Measurements from ENCODE around the gene KIF11. TPM values are rescaled to one million over a fixed set of nuclear protein-coding genes. Genes with fewer than 3 reads are reported as not detected.
"Not testable (repeated sequence)": the region's sequence is repeated elsewhere in the genome, so short reads cannot be mapped to it uniquely, and the experiment has no call there.

The KIF11 gene
- total RNA-seq, 2 donors from 2014 or later, result 51.4 to 56.7 TPM

DNA sequence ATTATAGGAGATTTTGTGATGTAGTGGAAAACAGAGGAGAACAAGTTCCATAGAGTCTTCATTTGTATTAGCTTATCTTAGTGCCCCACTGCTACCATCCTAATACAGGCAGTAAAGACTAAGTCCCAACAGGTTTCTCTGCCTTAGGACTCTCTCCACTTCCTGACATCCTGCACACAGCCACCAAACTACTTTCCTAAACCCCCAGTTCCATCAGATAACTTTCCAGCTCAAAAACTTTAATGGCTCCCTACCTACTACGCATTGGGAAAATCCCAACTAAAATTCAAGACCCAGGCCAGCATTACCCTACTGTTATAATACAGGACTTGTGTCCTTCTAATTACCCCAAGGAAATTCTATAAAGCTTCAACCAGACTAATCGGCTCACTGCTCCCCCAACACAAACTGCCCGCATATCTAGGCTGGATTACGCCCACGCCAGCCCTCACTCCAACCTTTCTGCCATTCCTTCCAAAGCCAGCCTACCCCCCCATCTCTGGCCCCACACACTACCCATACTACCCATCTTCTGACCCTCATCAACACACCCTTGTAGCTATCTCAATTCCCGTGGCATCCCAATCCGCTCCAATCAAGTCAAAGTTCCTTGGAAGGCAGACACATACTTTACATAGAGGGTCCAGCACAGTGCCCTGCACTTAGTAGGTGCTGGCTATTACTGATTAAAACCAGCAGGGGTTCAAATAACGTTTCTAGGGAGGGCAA, 20.4 kb upstream of the KIF11 start:
- no peak for ATAC-seq (replicated peaks in 1 of 2)
- Mint-ChIP-seq H3K9me3 (no peaks in the 10 kb centered on the region), H3K36me3 (ENCODE audit: insufficient read depth in 2 of 2) (peaks cover 1 to 4% of the 10 kb centered on the region in 2 donors), H3K27ac (peak overlapping the region; percentile 36), H3K27me3 (ENCODE audit: low read depth) (no peaks in the 10 kb centered on the region), H3K4me3 (peak overlapping the region; percentile 82 to 85), H3K4me1 (ENCODE audit: low read depth) (peaks cover 48% of the 10 kb centered on the region)
- DNase-seq, result no peak

DNA sequence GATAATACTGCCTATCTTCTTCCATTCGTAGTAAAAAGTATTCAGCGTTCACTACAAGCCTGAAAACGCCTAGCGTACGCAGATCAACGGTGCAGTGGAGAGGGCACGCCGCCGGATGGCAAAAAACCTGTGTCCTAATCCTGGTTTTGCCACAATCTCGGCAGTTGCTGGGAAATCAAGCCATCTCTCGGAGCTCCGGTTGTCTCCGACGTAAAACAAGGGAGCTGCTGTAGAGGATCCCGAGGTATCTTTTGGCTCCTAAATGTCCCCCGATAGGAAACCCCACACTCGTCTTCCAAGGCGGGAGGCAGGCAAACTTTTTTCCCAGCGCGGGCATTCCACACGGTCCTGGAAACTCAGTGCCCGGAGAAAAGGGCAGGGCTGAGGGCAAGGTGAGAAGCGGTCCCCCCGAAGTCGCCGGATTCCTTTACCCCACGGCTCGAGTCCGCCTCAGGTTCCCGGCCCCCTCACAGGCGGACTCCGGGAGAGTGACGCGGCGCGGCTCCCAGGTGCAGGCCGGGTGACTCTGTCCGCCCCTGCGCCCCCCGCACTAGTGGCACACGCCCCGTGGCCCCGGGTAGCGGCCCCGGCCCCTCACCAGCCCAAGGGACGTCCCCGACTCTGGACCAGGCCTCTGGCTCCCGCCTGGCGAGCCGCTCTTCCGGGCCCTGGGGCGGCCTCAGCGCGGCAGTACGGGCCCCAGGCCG, 19.7 kb upstream of the KIF11 start:
- H3K4me1 Mint-ChIP-seq (ENCODE audit: low read depth), result peaks cover 40% of the 10 kb centered on the region
- ATAC-seq (replicated peaks in 1 of 2) (peak; percentile 15 to 56), DNase-seq (peak; percentile 44 to 49)
- H3K9me3 Mint-ChIP-seq, result no peaks in the 10 kb centered on the region
- H3K4me3 Mint-ChIP-seq, result peak overlapping the region; percentile 82 to 85
- H3K36me3 Mint-ChIP-seq (ENCODE audit: insufficient read depth in 2 of 2), result peaks cover 1 to 4% of the 10 kb centered on the region in 2 donors
- no peaks in the 10 kb centered on the region for H3K27me3 Mint-ChIP-seq (ENCODE audit: low read depth)
- peak overlapping the region; percentile 61 for H3K27ac Mint-ChIP-seq

DNA sequence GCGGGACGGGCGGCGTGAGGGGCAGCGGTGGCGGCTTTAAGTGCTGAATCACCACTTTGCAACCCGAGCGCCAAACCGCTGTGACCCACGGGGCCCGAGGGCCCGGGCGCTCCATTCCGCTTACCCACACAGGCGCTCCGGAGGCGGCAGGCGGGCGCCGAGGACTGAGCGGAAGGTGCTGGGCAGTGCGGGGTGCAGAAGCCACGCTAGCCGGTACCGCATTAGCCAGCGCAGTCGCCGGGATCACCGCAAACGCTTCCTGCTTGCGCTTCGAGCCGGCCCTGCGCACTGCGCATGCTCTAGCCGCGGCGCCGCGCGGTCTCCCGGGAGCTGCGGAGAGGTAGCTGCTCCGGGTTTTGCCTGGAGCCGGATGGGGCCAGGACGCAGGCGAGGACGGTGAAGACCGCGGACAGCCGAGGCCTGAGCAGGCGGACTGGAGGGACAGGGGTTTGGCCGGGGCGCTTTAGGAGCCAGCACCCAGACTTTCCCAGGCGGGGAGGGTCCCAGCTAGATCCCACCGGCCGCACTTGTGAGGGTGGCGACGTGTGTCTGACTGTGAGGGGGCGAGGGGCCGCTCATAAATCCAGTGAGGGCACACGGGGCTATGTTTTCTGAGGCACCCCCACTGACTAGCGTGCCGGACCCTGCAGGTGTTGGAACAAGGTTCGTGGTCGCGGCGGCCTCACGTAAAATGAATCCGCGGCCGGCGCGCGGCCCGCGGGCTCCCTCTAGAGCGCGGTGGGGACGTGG, 19.0 kb upstream of the KIF11 start, which contains the start of gene IDE:
Gene IDE, minus strand, starts transcription at position 296 of the 750 bp plus-strand sequence. Its CDS starts 74 bp downstream, at position 222.
- DNase-seq (peak; percentile 85 to 89), ATAC-seq (replicated peaks in 1 of 2) (peak; percentile 82)
- peak within 1 kb of the TSS; percentile 85 for H3K27ac Mint-ChIP-seq
- no peaks in the 10 kb centered on the region for H3K9me3 Mint-ChIP-seq
- H3K27me3 Mint-ChIP-seq (ENCODE audit: low read depth), result no peaks in the 10 kb centered on the region
- H3K4me1 Mint-ChIP-seq (ENCODE audit: low read depth), result peaks cover 35% of the 10 kb centered on the region
- H3K36me3 Mint-ChIP-seq (ENCODE audit: insufficient read depth in 2 of 2), result peaks cover 1% of the 10 kb centered on the region in 2 donors
- H3K4me3 Mint-ChIP-seq, result peak within 1 kb of the TSS; percentile 82 to 85

DNA sequence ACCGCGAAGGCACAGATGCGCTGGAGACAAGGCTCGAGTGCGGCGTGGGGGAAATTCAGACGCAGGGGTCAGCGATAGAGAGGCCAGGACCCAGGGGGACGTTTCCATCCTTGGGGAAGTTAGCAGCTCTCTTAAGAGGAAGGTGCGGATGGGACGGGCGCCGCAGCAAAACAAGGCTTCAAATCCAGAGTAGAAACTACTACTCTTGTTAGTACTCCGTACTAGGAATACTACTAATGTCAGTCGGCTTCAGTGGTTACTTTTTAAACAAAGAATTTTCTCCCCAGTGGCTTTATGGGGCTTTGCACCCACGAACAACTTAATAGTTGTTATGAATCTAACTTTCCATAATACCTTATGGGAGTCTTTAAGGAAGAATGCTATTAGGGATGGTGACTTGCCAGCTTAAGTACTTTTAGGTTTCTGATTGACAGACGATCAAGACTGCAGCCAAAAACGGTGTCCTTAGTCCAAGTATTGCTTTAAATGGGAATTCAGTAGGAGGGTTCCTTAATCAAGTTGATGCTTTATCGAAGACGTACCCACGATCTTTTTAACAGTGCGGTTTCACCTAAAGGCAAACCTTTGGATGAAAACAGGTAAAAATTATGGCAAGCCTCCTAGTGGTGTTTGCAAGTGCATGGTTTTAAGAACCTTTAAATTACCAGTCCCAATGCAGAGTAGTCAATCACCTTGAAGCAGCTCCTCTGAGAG, 18.2 kb upstream of the KIF11 start:
- Mint-ChIP-seq H3K27ac (peak overlapping the region; percentile 85), H3K4me3 (peak overlapping the region; percentile 82 to 85), H3K4me1 (ENCODE audit: low read depth) (peaks cover 31% of the 10 kb centered on the region), H3K27me3 (ENCODE audit: low read depth) (no peaks in the 10 kb centered on the region), H3K36me3 (ENCODE audit: insufficient read depth in 2 of 2) (peaks cover 1% of the 10 kb centered on the region in 2 donors), H3K9me3 (no peaks in the 10 kb centered on the region)
- DNase-seq (no peak), ATAC-seq (replicated peaks in 1 of 2) (peak; percentile 10 to 30)

DNA sequence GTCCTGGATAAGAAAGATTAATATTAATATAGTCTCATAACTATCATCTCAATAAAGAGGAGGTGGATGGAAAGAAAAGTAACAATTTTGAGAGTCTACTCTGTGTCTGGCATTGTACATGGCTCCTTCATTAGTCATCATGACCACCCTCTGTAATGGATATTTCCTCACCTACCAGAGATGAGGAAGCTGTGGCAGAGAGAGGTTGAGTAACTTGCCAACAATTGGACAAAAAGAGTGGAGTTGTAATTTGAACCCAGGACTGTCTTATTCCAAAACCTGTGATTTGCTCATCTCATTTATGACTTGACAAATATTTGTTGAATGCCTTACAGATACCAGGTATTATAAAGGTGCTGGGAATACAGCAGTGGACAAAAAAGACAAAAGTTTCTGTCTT, 17.0 kb upstream of the KIF11 start:
- H3K27ac Mint-ChIP-seq, result no peak overlapping the region
- H3K4me3 Mint-ChIP-seq, result no peak overlapping the region
- no peak for ATAC-seq (replicated peaks in 1 of 2)

DNA sequence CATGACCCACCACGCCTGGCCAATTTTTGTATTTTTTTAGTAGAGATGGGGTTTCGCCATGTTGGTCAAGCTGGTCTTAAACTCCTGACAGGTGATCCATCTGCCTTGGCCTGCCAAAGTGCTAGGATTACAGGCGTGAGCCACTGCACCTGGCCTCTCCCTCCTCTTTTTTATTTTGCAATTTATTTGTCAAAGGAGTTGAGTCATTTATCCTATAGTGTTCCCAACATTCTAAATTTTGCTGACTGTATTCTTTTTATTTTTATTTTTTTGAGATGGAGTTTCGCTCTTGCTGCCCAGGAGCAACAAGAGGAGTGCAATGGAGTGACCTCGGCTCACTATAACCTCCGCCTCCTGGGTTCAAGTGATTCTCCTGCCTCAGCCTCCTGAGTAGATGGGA, 10.6 kb upstream of the KIF11 start:
- not testable (repeated sequence) for H3K27ac Mint-ChIP-seq; H3K36me3 Mint-ChIP-seq (ENCODE audit: insufficient read depth in 2 of 2); H3K4me3 Mint-ChIP-seq; H3K9me3 Mint-ChIP-seq; H3K27me3 Mint-ChIP-seq (ENCODE audit: low read depth); H3K4me1 Mint-ChIP-seq (ENCODE audit: low read depth); DNase-seq; ATAC-seq (replicated peaks in 1 of 2)

More for the DNA sequence above, 17.0 kb upstream of the KIF11 start:
- H3K36me3 Mint-ChIP-seq (ENCODE audit: insufficient read depth in 2 of 2), result peaks cover 0 to 1% of the 10 kb centered on the region in 2 donors
- DNase-seq, result no peak
- H3K27me3 Mint-ChIP-seq (ENCODE audit: low read depth), result no peaks in the 10 kb centered on the region
- H3K4me1 Mint-ChIP-seq (ENCODE audit: low read depth), result peaks cover 25% of the 10 kb centered on the region
- H3K9me3 Mint-ChIP-seq, result no peaks in the 10 kb centered on the region

DNA sequence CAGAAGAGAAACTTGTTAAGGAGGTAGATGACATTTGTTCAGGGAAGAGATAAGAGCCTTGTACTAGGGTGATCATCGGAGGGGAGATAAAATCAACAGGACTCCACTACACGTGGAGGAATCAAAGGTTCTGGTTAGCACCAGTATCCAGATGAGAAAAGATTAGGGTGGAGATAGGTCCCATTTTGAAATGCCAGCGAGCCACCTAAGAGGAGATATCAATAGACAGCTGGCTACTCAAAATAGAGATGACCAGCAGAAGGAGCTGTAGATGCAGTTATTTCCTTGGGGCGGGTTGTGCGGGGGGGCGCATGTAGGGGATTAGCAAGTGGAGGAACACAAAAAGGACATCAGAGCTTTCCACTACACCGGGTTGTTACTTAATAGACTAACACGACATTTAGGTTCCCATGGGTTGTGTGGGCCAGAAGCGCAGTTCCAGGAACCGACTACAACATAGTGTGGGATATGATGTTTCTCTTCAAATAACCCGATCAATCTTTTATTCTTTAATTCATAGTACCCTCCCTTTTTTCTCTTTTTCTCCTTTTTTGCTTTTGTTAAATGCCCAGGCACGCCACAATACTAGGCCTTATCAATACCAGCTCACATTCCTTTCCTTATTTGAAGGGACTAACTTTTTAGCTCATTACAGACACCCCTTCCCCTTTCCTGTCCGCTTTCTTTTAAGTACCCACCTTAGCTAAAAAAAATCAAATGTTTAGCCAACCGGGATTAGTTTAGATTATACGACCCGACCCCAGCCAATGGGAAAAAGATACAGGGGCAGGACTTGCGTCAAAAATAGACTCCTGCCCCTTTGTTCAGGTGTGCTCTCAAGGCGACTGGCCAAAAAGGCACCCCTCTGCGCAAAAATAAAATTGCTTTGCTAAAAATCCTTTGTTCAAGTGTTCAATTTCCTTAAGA, 2.0 kb upstream of the KIF11 start:
- H3K27me3 Mint-ChIP-seq (ENCODE audit: low read depth), result no peaks in the 10 kb centered on the region
- ATAC-seq (replicated peaks in 1 of 2) (peak; percentile 4 to 11), DNase-seq (peak; percentile 22 to 34)
- H3K4me1 Mint-ChIP-seq (ENCODE audit: low read depth), result peaks cover 39% of the 10 kb centered on the region
- no peaks in the 10 kb centered on the region for H3K9me3 Mint-ChIP-seq
- peaks cover 6 to 9% of the 10 kb centered on the region in 2 donors for H3K36me3 Mint-ChIP-seq (ENCODE audit: insufficient read depth in 2 of 2)
- peak overlapping the region; percentile 99 for H3K4me3 Mint-ChIP-seq
- H3K27ac Mint-ChIP-seq, result peak overlapping the region; percentile 98

DNA sequence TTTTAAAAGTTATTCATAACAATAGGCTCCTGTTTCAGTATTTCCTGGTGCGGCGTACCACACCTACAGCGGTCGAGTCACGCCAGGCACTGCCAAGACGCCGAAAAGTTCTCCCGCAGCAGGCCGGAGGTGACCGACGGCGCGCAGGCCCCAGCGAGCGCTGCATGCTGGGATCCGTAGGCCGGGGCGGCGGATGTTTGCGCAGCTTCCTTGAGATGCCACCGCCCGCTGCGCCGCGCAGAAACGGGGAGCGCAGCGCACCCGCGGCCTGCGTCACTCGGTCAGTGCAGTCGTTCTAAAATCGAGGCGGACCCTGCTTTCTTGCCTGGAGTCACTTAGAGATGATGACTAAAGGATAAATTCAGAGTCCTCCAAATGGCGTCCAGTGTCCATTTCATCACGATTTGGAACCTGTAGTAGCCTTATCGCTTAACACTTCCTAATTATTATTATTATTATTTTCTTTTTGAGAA, 1.3 kb upstream of the KIF11 start:
- Mint-ChIP-seq H3K9me3 (no peaks in the 10 kb centered on the region), H3K36me3 (ENCODE audit: insufficient read depth in 2 of 2) (peaks cover 6 to 9% of the 10 kb centered on the region in 2 donors), H3K27me3 (ENCODE audit: low read depth) (no peaks in the 10 kb centered on the region), H3K4me1 (ENCODE audit: low read depth) (peaks cover 46% of the 10 kb centered on the region), H3K4me3 (peak overlapping the region; percentile 99), H3K27ac (peak overlapping the region; percentile 99)
- DNase-seq (peak; percentile 94), ATAC-seq (replicated peaks in 1 of 2) (peak; percentile 89 to 91)

DNA sequence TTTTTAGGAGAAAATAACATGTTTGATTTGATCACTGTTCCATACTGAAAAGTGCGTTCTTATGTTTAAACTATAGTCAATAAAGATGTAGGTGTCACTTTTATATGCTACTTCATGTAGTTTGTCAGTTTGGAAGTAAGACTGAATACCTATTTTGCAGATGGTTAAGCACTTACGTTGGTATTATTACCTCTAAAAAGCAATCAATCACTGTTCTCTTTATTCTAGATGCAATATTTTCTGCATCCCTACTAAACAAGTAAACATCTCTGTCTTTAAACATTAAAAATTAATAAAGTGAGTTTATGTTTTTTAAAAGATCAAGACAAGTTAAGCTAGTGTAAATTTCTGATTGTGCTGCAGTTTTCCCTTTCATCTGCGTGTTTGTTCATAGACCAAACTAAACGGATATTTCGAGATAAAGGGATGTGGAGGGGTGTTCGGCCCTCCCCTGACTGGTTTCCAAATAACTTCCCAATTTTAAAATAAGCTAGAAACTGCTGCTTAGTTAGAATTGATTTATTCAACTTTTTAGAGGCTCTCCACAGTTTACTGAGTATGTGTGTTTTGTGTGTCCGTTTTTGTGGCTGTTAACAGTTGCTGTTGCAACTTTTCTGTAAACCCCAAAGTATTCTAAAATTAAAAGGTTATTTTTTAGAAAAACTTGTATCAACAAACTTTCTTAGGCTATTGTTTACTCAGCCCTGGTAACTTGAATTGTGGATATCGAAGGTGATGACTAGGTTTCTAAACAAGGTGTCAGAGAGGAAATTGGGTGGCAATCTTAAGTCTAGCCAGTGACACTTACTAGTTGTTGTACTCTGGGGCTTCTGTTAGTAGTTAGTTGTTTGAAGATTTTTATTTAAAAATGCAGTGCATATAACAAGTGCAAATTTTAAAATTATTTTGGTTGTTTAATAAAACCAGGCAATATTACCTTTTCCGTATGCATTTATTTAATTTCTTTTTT, 974 bp downstream of the KIF11 start:
- Mint-ChIP-seq H3K36me3 (ENCODE audit: insufficient read depth in 2 of 2) (peaks cover 6 to 17% of the 10 kb centered on the region in 2 donors), H3K27ac (peak overlapping the region; percentile 99), H3K4me3 (peak overlapping the region; percentile 99), H3K4me1 (ENCODE audit: low read depth) (peaks cover 61% of the 10 kb centered on the region), H3K27me3 (ENCODE audit: low read depth) (no peaks in the 10 kb centered on the region), H3K9me3 (no peaks in the 10 kb centered on the region)
- ATAC-seq (replicated peaks in 1 of 2) (no peak), DNase-seq (no peak)

DNA sequence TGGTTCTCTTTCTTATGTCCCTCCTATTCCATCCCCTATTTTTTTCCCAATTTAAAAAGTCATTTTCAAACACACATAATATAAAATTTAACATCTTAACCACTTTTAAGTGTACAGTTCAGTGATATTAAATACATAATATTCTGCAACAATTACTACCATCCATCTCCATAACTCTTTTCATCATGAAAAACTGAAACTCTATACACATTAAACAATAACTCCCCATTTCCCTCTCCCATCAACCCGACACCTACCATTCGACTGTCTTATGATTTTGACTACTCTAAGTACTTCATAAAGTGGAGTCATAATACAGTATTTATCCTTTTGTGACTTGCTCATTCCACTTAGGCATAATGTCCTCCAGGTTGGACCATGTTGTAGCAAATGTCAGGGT, 2.6 kb downstream of the KIF11 start:
- ATAC-seq (replicated peaks in 1 of 2) (no peak), DNase-seq (no peak)
- H3K27ac Mint-ChIP-seq, result peak overlapping the region; percentile 72
- peaks cover 58% of the 10 kb centered on the region for H3K4me1 Mint-ChIP-seq (ENCODE audit: low read depth)
- peaks cover 6 to 17% of the 10 kb centered on the region in 2 donors for H3K36me3 Mint-ChIP-seq (ENCODE audit: insufficient read depth in 2 of 2)
- H3K9me3 Mint-ChIP-seq, result no peaks in the 10 kb centered on the region
- H3K27me3 Mint-ChIP-seq (ENCODE audit: low read depth), result no peaks in the 10 kb centered on the region
- peak overlapping the region; percentile 99 for H3K4me3 Mint-ChIP-seq

DNA sequence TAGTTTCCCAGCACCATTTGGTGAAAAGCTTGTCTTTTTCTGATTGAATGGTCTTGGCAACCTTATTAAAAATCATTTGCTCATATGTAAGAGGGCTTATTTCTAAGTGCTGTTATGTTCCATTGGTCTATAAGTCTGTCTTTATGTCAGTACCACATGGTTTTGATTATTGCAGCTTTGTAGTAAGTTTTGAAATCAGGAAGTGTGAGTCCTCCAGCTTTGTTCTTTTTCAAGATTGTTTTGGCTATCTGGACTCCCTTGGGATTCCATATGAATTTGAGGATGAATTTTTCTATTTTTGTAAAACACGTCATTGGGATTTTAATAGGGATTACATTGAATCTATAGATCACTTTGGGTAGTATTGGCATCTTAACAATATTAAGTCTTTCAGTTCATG, 5.4 kb downstream of the KIF11 start:
- no peak for ATAC-seq (replicated peaks in 1 of 2)
- DNase-seq, result no peak
- Mint-ChIP-seq H3K27me3 (ENCODE audit: low read depth) (no peaks in the 10 kb centered on the region), H3K4me1 (ENCODE audit: low read depth) (peaks cover 70% of the 10 kb centered on the region), H3K9me3 (no peaks in the 10 kb centered on the region), H3K27ac (peak overlapping the region; percentile 46), H3K4me3 (no peak overlapping the region), H3K36me3 (ENCODE audit: insufficient read depth in 2 of 2) (peaks cover 2 to 16% of the 10 kb centered on the region in 2 donors)
